ENCODE results near the gene GPC6.

The GPC6 gene

GRCh38 chr13:94210816-94211215, 984.2 kb downstream of the GPC6 start:
- peak; percentile 75 for ATAC-seq
- DNase-seq: no peak

- no peak for ATAC-seq
- DNase-seq: no peak
Measured at GRCh38 chr13:94212196-94212595, 985.6 kb downstream of the GPC6 start.

GRCh38 chr13:94214121-94214520, 987.5 kb downstream of the GPC6 start:
- ATAC-seq (no peak), DNase-seq (no peak)

- ATAC-seq (no peak), DNase-seq (no peak)
Measured at GRCh38 chr13:94214975-94215374, 988.4 kb downstream of the GPC6 start.

GRCh38 chr13:94216476-94216875, 989.9 kb downstream of the GPC6 start:
- no peak for DNase-seq
- ATAC-seq: no peak

- no peak for DNase-seq
- ATAC-seq: no peak
Measured at GRCh38 chr13:94217370-94217769, 990.8 kb downstream of the GPC6 start.

- ATAC-seq (no peak), DNase-seq (no peak)
Measured at GRCh38 chr13:94218537-94218936, 991.9 kb downstream of the GPC6 start.

GRCh38 chr13:94218951-94219350, 992.3 kb downstream of the GPC6 start:
- no peak for ATAC-seq
- DNase-seq: no peak

- DNase-seq: no peak
- no peak for ATAC-seq
Measured at GRCh38 chr13:94224670-94225069, 998.1 kb downstream of the GPC6 start.

- ATAC-seq (no peak), DNase-seq (no peak)
Measured at GRCh38 chr13:94227255-94227879, 1000.8 kb downstream of the GPC6 start.

GRCh38 chr13:94228763-94229162, 1002.2 kb downstream of the GPC6 start:
- DNase-seq: no peak

GRCh38 chr13:94232161-94232950, 1005.7 kb downstream of the GPC6 start:
- no peak for DNase-seq
- ATAC-seq: no peak

More at GRCh38 chr13:94228763-94229162, 1002.2 kb downstream of the GPC6 start:
- ATAC-seq: no peak

- no peak for DNase-seq
- ATAC-seq: no peak
Measured at GRCh38 chr13:94232956-94233355, 1006.3 kb downstream of the GPC6 start.

- DNase-seq: no peak
- no peak for ATAC-seq
Measured at GRCh38 chr13:94233401-94233800, 1006.8 kb downstream of the GPC6 start.

GRCh38 chr13:94233837-94234236, 1007.2 kb downstream of the GPC6 start:
- no peak for ATAC-seq
- no peak for DNase-seq

GRCh38 chr13:94234738-94235137, 1008.1 kb downstream of the GPC6 start:
- DNase-seq: no peak
- ATAC-seq: no peak

GRCh38 chr13:94236132-94236531, 1009.5 kb downstream of the GPC6 start:
- ATAC-seq (no peak), DNase-seq (no peak)

- no peak for DNase-seq
- peak; percentile 60 for ATAC-seq
Measured at GRCh38 chr13:94236872-94237271, 1010.3 kb downstream of the GPC6 start.

GRCh38 chr13:94239135-94239534, 1012.5 kb downstream of the GPC6 start:
- DNase-seq: no peak
- peak; percentile 67 for ATAC-seq

GRCh38 chr13:94242554-94242953, 1015.9 kb downstream of the GPC6 start:
- no peak for DNase-seq
- peak; percentile 24 for ATAC-seq

GRCh38 chr13:94243551-94243950, 1016.9 kb downstream of the GPC6 start:
- no peak for ATAC-seq
- DNase-seq: no peak

GRCh38 chr13:94246495-94246894, 1019.9 kb downstream of the GPC6 start:
- no peak for ATAC-seq
- DNase-seq: no peak

- no peak for ATAC-seq
- no peak for DNase-seq
Measured at GRCh38 chr13:94247890-94248289, 1021.3 kb downstream of the GPC6 start.

Data from stimulated activated naive CD8-positive, alpha-beta T cell treated with anti-CD3 and anti-CD28 coated beads, Interleukin-15, Interleukin-2, amounts not matched to agents 100 U/mL and 50 U/mL, for 24 hours (primary cell).